ENCODE data around the gene CCR2. TPM values are rescaled to one million over a fixed set of nuclear protein-coding genes. Genes with fewer than 3 reads are reported as not detected.

Gene CCR2
- total RNA-seq, 4 donors from 2014 or later: 1.3 to 5.4 (median 4.1) TPM

- DNase-seq (ENCODE audit: low spot score): no peak
- ATAC-seq (ENCODE audit: low FRiP score): no peak
Observed at GRCh38 chr3:46375814-46376213, 21.9 kb downstream of the CCR2 start.

DNA sequence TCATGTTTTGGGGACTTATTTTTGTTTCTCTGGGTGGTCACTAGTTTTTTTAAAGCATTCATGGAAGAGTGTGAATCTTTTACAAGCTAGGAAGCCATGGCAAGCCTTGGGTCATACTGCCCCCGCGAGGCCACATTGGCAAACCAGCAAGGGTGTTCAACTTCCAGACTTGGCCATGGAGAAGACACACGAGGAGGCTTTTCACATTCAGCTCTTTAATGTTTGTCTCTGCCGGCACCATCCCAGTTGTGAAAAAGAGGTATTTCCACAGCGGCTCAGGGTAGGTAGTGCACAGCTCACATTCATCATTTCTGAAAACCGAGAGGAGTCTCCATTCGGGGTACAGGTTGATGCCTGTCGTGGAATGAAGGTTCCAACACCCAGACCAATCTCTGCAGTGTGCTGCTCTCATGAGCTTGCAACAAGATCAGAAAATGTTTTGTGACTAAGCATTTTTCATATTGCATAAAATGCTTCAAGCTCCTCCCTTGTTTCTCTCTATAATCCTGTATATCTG, 24.6 kb downstream of the CCR2 start:
- ATAC-seq (ENCODE audit: low FRiP score) (peak; percentile 24), DNase-seq (ENCODE audit: low spot score) (no peak)
- TF ChIP-seq CTCF (IDR thresholded peaks at IDR 0.05): no peak

More at GRCh38 chr3:46375814-46376213, 21.9 kb downstream of the CCR2 start:
- no peak for TF ChIP-seq CTCF (IDR thresholded peaks at IDR 0.05)

GRCh38 chr3:46380471-46381221, 26.7 kb downstream of the CCR2 start:
- no peak for TF ChIP-seq CTCF (IDR thresholded peaks at IDR 0.05)
- DNase-seq (ENCODE audit: low spot score) (no peak), ATAC-seq (ENCODE audit: low FRiP score) (no peak)

DNA sequence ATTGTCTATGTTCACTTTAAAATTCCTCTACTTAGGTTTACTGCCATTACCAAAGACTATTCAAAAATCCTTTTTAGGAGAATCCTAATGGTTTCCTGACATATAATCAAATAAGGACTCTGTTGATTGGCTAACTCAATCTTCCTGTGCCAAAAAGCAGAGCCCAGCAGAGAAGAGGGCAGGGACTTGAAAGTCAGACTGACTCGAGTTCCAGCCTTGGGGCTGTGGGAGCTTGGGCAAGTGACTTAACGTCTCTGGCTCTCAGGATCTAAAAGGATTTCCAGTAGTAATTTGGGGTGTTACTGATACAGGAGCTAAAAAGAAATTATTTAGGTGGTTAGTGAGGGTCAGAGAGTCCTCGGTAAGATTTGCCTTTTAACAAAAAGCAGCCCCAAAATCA, 27.7 kb downstream of the CCR2 start:
- DNase-seq (ENCODE audit: low spot score): no peak
- no peak for TF ChIP-seq CTCF (IDR thresholded peaks at IDR 0.05)

DNA sequence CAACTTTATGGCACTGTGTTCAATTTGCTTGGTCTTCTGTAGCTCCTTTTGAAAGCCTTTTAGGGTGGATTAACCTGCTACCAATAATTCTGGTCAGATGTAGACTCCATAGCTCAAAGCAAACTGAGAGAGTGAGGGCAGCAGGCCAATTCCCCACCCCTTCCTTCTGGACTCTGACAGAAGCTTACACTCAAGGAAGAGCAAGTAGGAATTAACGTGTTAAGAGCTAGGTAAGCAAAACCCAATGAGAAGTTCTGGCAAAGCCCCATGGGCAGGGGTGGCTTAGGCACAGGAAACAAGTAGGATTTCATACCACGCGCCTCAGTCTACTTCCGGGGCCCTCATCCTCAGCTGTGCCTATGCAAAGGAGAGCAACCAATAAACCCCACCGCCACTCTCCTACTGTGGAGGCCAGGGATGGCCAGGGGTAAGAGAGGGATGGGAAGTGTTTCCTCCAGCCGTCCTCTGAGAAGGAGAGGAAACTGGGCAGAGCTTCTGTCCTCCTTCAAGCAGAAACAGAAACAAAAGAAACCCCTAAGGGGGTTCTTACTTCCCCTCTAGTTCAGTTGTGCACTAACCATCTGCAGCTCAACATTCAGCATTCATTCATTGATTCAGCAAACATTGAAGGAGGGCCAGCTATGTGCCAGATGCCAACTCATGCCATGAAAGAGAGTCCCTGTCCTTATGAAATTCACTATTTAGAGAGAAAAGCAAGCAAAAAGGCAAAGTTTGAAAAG, 29.5 kb downstream of the CCR2 start:
- no peak for TF ChIP-seq CTCF (IDR thresholded peaks at IDR 0.05)
- no peak for DNase-seq (ENCODE audit: low spot score)
- ATAC-seq (ENCODE audit: low FRiP score): no peak

More for the DNA sequence above, 27.7 kb downstream of the CCR2 start:
- ATAC-seq (ENCODE audit: low FRiP score): no peak

- TF ChIP-seq CTCF (IDR thresholded peaks at IDR 0.05): no peak
- ATAC-seq (ENCODE audit: low FRiP score) (peak; percentile 4), DNase-seq (ENCODE audit: low spot score) (no peak)
Observed at GRCh38 chr3:46383951-46384330, 30.0 kb downstream of the CCR2 start.

Data from omental fat pad (tissue), 4 donors.